ENCODE data around the gene ANXA6. TPM values are rescaled to one million over a fixed set of nuclear protein-coding genes. Genes with fewer than 3 reads are reported as not detected.
"Not testable (repeated sequence)": the region's sequence is repeated elsewhere in the genome, so short reads cannot be mapped to it uniquely, and the experiment has no call there.

Gene ANXA6
- polyA plus RNA-seq, 1 of the 3 experiments (the other 2 are of a cell fraction): 87.5 TPM

DNA sequence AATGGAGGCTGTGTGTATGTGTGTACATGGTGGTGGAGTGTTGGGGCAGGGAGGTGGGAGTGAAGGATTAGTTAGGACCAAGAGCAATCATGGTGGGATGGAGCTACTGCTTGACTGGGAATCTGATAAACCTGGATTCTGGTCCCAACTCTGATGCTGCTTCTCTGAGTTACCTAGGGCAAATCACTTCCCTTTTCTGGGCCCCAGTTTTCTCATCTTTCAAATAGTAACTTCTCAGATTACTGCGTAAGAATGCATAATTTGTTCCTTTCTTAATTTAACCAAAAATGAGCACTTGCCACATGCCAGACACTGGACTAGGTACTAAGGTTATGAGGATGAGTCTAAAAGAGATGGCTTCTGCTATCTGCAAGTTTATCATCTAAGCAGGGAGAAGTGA, 20.8 kb upstream of the ANXA6 start:
- no peak for DNase-seq
- ChIA-PET POLR2A (no interaction called here), CTCF (interaction anchor here (1.1 to 1.5 kb wide), 3 partner anchors 12 to 52 kb away, joined by 3 to 4 read pairs (median 3); no protein-coding TSS in a partner anchor)
- H3K9ac ChIP-seq: no peak overlapping the region
- no peaks in the 10 kb centered on the region; the same call in 1 of the 2 replicates for H3K27me3 ChIP-seq (ENCODE audit: insufficient read depth)
- no peaks in the 10 kb centered on the region for H3K9me2 ChIP-seq
- H3K79me2 ChIP-seq (ENCODE audit: insufficient read depth): no peaks in the 10 kb centered on the region
- 93% methylated on average over 1 of the region's 1 CpG for WGBS (ENCODE audit: low lambda C conversion rate)
- H3K36me3 ChIP-seq (replicated peaks in 1 of 2; ENCODE audit: control insufficient read depth in 1 of 2, insufficient read depth in 2 of 2, low read length in 1 of 2): no peaks in the 10 kb centered on the region
- no peaks in the 10 kb centered on the region for H3F3A ChIP-seq (replicated peaks; ENCODE audit: insufficient read depth)
- TF ChIP-seq RFX5 (IDR thresholded peaks at IDR 0.05; ENCODE audit: low read length) (no peak), GABPA (IDR thresholded peaks at IDR 0.05; ENCODE audit: low read depth) (no peak), CHD2 (IDR thresholded peaks at IDR 0.05; ENCODE audit: low read length, partially characterized antibody) (no peak), RCOR1 (IDR thresholded peaks at IDR 0.05; ENCODE audit: low read length) (no peak), SMC3 (IDR thresholded peaks at IDR 0.05; ENCODE audit: low read depth, low read length) (no peak), FOXJ3 (CRISPR knock-in tag; IDR thresholded peaks at IDR 0.05) (no peak), NRF1 (IDR thresholded peaks at IDR 0.05; ENCODE audit: low read depth, low read length) (no peak), YY1 (IDR thresholded peaks at IDR 0.05; ENCODE audit: low read depth) (no peak), TCF12 (IDR thresholded peaks at IDR 0.05) (no peak), MEF2A (IDR thresholded peaks at IDR 0.05; ENCODE audit: borderline replicate concordance, low read depth) (no peak), GATA2 (CRISPR knock-in tag; IDR thresholded peaks at IDR 0.05) (no peak), TEAD4 (IDR thresholded peaks at IDR 0.05; ENCODE audit: borderline replicate concordance, insufficient read depth) (no peak), EZH2phosphoT487 (IDR thresholded peaks at IDR 0.05; ENCODE audit: borderline replicate concordance, low read depth) (no peak), TAF1 (IDR thresholded peaks at IDR 0.05; ENCODE audit: borderline replicate concordance, low read depth, low read length) (no peak)
- TF ChIP-seq, protein P1, sequence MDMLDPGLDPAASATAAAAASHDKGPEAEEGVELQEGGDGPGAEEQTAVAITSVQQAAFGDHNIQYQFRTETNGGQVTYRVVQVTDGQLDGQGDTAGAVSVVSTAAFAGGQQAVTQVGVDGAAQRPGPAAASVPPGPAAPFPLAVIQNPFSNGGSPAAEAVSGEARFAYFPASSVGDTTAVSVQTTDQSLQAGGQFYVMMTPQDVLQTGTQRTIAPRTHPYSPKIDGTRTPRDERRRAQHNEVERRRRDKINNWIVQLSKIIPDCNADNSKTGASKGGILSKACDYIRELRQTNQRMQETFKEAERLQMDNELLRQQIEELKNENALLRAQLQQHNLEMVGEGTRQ (IDR thresholded peaks at IDR 0.05; ENCODE audit: borderline replicate concordance, low read depth, low read length): no peak
- TF ChIP-seq, protein P2, sequence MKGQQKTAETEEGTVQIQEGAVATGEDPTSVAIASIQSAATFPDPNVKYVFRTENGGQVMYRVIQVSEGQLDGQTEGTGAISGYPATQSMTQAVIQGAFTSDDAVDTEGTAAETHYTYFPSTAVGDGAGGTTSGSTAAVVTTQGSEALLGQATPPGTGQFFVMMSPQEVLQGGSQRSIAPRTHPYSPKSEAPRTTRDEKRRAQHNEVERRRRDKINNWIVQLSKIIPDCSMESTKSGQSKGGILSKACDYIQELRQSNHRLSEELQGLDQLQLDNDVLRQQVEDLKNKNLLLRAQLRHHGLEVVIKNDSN (IDR thresholded peaks at IDR 0.05; ENCODE audit: borderline replicate concordance, low read depth): no peak
- TF ChIP-seq, protein P3, sequence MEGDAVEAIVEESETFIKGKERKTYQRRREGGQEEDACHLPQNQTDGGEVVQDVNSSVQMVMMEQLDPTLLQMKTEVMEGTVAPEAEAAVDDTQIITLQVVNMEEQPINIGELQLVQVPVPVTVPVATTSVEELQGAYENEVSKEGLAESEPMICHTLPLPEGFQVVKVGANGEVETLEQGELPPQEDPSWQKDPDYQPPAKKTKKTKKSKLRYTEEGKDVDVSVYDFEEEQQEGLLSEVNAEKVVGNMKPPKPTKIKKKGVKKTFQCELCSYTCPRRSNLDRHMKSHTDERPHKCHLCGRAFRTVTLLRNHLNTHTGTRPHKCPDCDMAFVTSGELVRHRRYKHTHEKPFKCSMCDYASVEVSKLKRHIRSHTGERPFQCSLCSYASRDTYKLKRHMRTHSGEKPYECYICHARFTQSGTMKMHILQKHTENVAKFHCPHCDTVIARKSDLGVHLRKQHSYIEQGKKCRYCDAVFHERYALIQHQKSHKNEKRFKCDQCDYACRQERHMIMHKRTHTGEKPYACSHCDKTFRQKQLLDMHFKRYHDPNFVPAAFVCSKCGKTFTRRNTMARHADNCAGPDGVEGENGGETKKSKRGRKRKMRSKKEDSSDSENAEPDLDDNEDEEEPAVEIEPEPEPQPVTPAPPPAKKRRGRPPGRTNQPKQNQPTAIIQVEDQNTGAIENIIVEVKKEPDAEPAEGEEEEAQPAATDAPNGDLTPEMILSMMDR (IDR thresholded peaks at IDR 0.05): no peak
- TF ChIP-seq, protein P4, sequence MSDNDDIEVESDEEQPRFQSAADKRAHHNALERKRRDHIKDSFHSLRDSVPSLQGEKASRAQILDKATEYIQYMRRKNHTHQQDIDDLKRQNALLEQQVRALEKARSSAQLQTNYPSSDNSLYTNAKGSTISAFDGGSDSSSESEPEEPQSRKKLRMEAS (IDR thresholded peaks at IDR 0.05; ENCODE audit: low read depth): no peak
- TF ChIP-seq, protein P5, sequence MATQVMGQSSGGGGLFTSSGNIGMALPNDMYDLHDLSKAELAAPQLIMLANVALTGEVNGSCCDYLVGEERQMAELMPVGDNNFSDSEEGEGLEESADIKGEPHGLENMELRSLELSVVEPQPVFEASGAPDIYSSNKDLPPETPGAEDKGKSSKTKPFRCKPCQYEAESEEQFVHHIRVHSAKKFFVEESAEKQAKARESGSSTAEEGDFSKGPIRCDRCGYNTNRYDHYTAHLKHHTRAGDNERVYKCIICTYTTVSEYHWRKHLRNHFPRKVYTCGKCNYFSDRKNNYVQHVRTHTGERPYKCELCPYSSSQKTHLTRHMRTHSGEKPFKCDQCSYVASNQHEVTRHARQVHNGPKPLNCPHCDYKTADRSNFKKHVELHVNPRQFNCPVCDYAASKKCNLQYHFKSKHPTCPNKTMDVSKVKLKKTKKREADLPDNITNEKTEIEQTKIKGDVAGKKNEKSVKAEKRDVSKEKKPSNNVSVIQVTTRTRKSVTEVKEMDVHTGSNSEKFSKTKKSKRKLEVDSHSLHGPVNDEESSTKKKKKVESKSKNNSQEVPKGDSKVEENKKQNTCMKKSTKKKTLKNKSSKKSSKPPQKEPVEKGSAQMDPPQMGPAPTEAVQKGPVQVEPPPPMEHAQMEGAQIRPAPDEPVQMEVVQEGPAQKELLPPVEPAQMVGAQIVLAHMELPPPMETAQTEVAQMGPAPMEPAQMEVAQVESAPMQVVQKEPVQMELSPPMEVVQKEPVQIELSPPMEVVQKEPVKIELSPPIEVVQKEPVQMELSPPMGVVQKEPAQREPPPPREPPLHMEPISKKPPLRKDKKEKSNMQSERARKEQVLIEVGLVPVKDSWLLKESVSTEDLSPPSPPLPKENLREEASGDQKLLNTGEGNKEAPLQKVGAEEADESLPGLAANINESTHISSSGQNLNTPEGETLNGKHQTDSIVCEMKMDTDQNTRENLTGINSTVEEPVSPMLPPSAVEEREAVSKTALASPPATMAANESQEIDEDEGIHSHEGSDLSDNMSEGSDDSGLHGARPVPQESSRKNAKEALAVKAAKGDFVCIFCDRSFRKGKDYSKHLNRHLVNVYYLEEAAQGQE (IDR thresholded peaks at IDR 0.05; ENCODE audit: low read depth, low read length): no peak
- TF ChIP-seq, protein P6, sequence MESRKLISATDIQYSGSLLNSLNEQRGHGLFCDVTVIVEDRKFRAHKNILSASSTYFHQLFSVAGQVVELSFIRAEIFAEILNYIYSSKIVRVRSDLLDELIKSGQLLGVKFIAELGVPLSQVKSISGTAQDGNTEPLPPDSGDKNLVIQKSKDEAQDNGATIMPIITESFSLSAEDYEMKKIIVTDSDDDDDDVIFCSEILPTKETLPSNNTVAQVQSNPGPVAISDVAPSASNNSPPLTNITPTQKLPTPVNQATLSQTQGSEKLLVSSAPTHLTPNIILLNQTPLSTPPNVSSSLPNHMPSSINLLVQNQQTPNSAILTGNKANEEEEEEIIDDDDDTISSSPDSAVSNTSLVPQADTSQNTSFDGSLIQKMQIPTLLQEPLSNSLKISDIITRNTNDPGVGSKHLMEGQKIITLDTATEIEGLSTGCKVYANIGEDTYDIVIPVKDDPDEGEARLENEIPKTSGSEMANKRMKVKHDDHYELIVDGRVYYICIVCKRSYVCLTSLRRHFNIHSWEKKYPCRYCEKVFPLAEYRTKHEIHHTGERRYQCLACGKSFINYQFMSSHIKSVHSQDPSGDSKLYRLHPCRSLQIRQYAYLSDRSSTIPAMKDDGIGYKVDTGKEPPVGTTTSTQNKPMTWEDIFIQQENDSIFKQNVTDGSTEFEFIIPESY (IDR thresholded peaks at IDR 0.05; ENCODE audit: borderline replicate concordance, low read depth): no peak
- no peak overlapping the region for H3K4me2 ChIP-seq
- H3K9me3 ChIP-seq: no peaks in the 10 kb centered on the region
- no peaks in the 10 kb centered on the region; a peak in 1 of 4 replicates for H3K4me1 ChIP-seq (ENCODE audit: control insufficient read depth in 1 of 2, insufficient read depth in 2 of 2, low read depth in 1 of 2, low read length in 1 of 2)
- H2AFZ ChIP-seq (ENCODE audit: low read depth): no peak overlapping the region
- no peak overlapping the region for H3K27ac ChIP-seq (ENCODE audit: low read depth in 2 of 2, low read length in 1 of 2)
- no peak overlapping the region for H3K4me3 ChIP-seq (ENCODE audit: low read depth in 2 of 2, low read length in 1 of 2)
- H4K20me1 ChIP-seq (ENCODE audit: insufficient read depth): no peaks in the 10 kb centered on the region

DNA sequence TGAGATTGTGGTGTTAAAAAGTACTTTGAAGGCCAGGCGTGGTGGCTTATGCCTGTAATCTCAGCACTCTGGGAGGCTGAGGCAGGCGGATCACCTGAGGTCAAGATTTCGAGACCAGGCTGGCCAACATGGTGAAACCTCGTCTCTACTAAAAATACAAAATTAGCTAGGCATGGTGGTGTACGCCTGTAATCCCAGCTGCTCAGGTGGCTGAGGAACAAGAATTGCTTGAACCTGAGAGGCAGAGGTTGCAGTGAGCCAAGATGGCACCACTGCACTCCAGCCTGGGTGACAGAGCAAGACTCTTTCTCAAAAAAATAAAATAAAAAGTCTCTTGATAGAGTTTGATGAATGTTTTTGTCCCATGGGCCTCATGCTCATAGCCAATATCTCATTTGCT, 18.7 kb upstream of the ANXA6 start:
- H3K4me2 ChIP-seq; H3K9me3 ChIP-seq; H3K36me3 ChIP-seq (replicated peaks in 1 of 2; ENCODE audit: control insufficient read depth in 1 of 2, insufficient read depth in 2 of 2, low read length in 1 of 2); H3K9me2 ChIP-seq; H3K4me1 ChIP-seq (ENCODE audit: control insufficient read depth in 1 of 2, insufficient read depth in 2 of 2, low read depth in 1 of 2, low read length in 1 of 2); H3K4me3 ChIP-seq (ENCODE audit: low read depth in 2 of 2, low read length in 1 of 2); H4K20me1 ChIP-seq (ENCODE audit: insufficient read depth); POLR2A ChIA-PET; H3K9ac ChIP-seq; H3K79me2 ChIP-seq (ENCODE audit: insufficient read depth); H3K27me3 ChIP-seq (ENCODE audit: insufficient read depth); H3F3A ChIP-seq (replicated peaks; ENCODE audit: insufficient read depth); H3K27ac ChIP-seq (ENCODE audit: low read depth in 2 of 2, low read length in 1 of 2); H2AFZ ChIP-seq (ENCODE audit: low read depth); DNase-seq: not testable (repeated sequence)
- WGBS (ENCODE audit: low lambda C conversion rate): 52% methylated on average over 5 of the region's 5 CpGs
- CTCF ChIA-PET: interaction anchor here (0.7 to 2.1 kb wide), 2 partner anchors 11 to 50 kb away, joined by 3 to 17 read pairs; no protein-coding TSS in a partner anchor

All from SK-N-SH (cell line).